Measurements from ENCODE around the gene VWDE.

VWDE gene

GRCh38 chr7:12358694-12359093, 45.0 kb downstream of the VWDE start:
- no peak for DNase-seq
- Histone ChIP-seq H3K36me3 (replicated peaks; ENCODE audit: insufficient read depth, low read length) (no peaks in the 10 kb centered on the region), H3K27me3 (replicated peaks; ENCODE audit: insufficient read depth, low read length) (no peaks in the 10 kb centered on the region), H3K79me2 (ENCODE audit: low read length) (no peaks in the 10 kb centered on the region), H3K4me2 (ENCODE audit: low read depth, low read length) (no peak overlapping the region), H2AFZ (ENCODE audit: low read length) (no peak overlapping the region), H3K9me2 (replicated peaks; ENCODE audit: insufficient read depth, low read length) (no peaks in the 10 kb centered on the region), H3K4me3 (ENCODE audit: low read length) (no peak overlapping the region), H3K9ac (ENCODE audit: low read length) (no peak overlapping the region), H4K20me1 (ENCODE audit: insufficient read depth, low read length) (no peaks in the 10 kb centered on the region), H3K9me3 (replicated peaks; ENCODE audit: insufficient read depth, low read length) (no peaks in the 10 kb centered on the region), H3K4me1 (ENCODE audit: low read length) (peaks cover 12% of the 10 kb centered on the region), H3F3A (ENCODE audit: insufficient read depth, low read length) (peaks cover 5% of the 10 kb centered on the region; the same call in 1 of the 2 replicates), H3K27ac (ENCODE audit: low read length) (no peak overlapping the region)
- TF ChIP-seq CTCF (IDR thresholded peaks at IDR 0.05; ENCODE audit: low read length) (no peak), EZH2 (optimal IDR thresholded peaks at IDR 0.05; ENCODE audit: low read depth, low read length) (no peak), EZH2phosphoT487 (IDR thresholded peaks at IDR 0.05; ENCODE audit: low read length) (no peak)

GRCh38 chr7:12357508-12357907, 46.2 kb downstream of the VWDE start:
- H3K27me3 ChIP-seq (replicated peaks; ENCODE audit: insufficient read depth, low read length), result no peaks in the 10 kb centered on the region
- H3K27ac ChIP-seq (ENCODE audit: low read length), result peak overlapping the region; percentile 40; the same call in 1 of the 2 replicates
- no peaks in the 10 kb centered on the region for H3K9me3 ChIP-seq (replicated peaks; ENCODE audit: insufficient read depth, low read length)
- H3K4me2 ChIP-seq (ENCODE audit: low read depth, low read length), result peak overlapping the region; percentile 50
- TF ChIP-seq EZH2phosphoT487 (IDR thresholded peaks at IDR 0.05; ENCODE audit: low read length) (no peak), CTCF (IDR thresholded peaks at IDR 0.05; ENCODE audit: low read length) (no peak), EZH2 (optimal IDR thresholded peaks at IDR 0.05; ENCODE audit: low read depth, low read length) (no peak)
- no peaks in the 10 kb centered on the region for H3K9me2 ChIP-seq (replicated peaks; ENCODE audit: insufficient read depth, low read length)
- no peak overlapping the region for H3K9ac ChIP-seq (ENCODE audit: low read length)
- H3K79me2 ChIP-seq (ENCODE audit: low read length), result no peaks in the 10 kb centered on the region
- H3K36me3 ChIP-seq (replicated peaks; ENCODE audit: insufficient read depth, low read length), result no peaks in the 10 kb centered on the region
- peak; percentile 75 for DNase-seq
- H2AFZ ChIP-seq (ENCODE audit: low read length), result no peak overlapping the region
- peaks cover 5% of the 10 kb centered on the region; the same call in 1 of the 2 replicates for H3F3A ChIP-seq (ENCODE audit: insufficient read depth, low read length)
- no peak overlapping the region for H3K4me3 ChIP-seq (ENCODE audit: low read length)
- H3K4me1 ChIP-seq (ENCODE audit: low read length), result peaks cover 12% of the 10 kb centered on the region
- no peaks in the 10 kb centered on the region for H4K20me1 ChIP-seq (ENCODE audit: insufficient read depth, low read length)

- no peaks in the 10 kb centered on the region for H3K79me2 ChIP-seq (ENCODE audit: low read length)
- no peak overlapping the region for H3K4me2 ChIP-seq (ENCODE audit: low read depth, low read length)
- no peak overlapping the region for H3K4me3 ChIP-seq (ENCODE audit: low read length)
- H3K9ac ChIP-seq (ENCODE audit: low read length), result no peak overlapping the region
- no peaks in the 10 kb centered on the region for H3K9me2 ChIP-seq (replicated peaks; ENCODE audit: insufficient read depth, low read length)
- peaks cover 2% of the 10 kb centered on the region; the same call in 1 of the 2 replicates for H3K4me1 ChIP-seq (ENCODE audit: low read length)
- no peak overlapping the region for H2AFZ ChIP-seq (ENCODE audit: low read length)
- H4K20me1 ChIP-seq (ENCODE audit: insufficient read depth, low read length), result no peaks in the 10 kb centered on the region
- H3K9me3 ChIP-seq (replicated peaks; ENCODE audit: insufficient read depth, low read length), result no peaks in the 10 kb centered on the region
- H3F3A ChIP-seq (ENCODE audit: insufficient read depth, low read length), result no peaks in the 10 kb centered on the region
- DNase-seq, result no peak
- no peaks in the 10 kb centered on the region for H3K27me3 ChIP-seq (replicated peaks; ENCODE audit: insufficient read depth, low read length)
- no peaks in the 10 kb centered on the region for H3K36me3 ChIP-seq (replicated peaks; ENCODE audit: insufficient read depth, low read length)
- TF ChIP-seq CTCF (IDR thresholded peaks at IDR 0.05; ENCODE audit: low read length) (no peak), EZH2phosphoT487 (IDR thresholded peaks at IDR 0.05; ENCODE audit: low read length) (no peak), EZH2 (optimal IDR thresholded peaks at IDR 0.05; ENCODE audit: low read depth, low read length) (no peak)
- H3K27ac ChIP-seq (ENCODE audit: low read length), result no peak overlapping the region
Observed at GRCh38 chr7:12351843-12352242, 51.8 kb downstream of the VWDE start.
